ENCODE data around the gene GABRB1. TPM values are rescaled to one million over a fixed set of nuclear protein-coding genes. Genes with fewer than 3 reads are reported as not detected.

The GABRB1 gene
- total RNA-seq, 2 donors from 2014 or later: 0.82 TPM; not detected in 1

- Histone ChIP-seq H3K4me1 (no peaks in the 10 kb centered on the region), H3K4me3 (no peak overlapping the region), H3K36me3 (no peaks in the 10 kb centered on the region), H3K27me3 (no peaks in the 10 kb centered on the region), H3K9me3 (no peaks in the 10 kb centered on the region), H3K27ac (no peak overlapping the region), H3K9ac (ENCODE audit: low read depth in 2 of 2, low read length in 2 of 2) (no peak overlapping the region)
- DNase-seq: no peak
- intact Hi-C loops (cut with DNase I): no loop called here
- TF ChIP-seq, protein P1, sequence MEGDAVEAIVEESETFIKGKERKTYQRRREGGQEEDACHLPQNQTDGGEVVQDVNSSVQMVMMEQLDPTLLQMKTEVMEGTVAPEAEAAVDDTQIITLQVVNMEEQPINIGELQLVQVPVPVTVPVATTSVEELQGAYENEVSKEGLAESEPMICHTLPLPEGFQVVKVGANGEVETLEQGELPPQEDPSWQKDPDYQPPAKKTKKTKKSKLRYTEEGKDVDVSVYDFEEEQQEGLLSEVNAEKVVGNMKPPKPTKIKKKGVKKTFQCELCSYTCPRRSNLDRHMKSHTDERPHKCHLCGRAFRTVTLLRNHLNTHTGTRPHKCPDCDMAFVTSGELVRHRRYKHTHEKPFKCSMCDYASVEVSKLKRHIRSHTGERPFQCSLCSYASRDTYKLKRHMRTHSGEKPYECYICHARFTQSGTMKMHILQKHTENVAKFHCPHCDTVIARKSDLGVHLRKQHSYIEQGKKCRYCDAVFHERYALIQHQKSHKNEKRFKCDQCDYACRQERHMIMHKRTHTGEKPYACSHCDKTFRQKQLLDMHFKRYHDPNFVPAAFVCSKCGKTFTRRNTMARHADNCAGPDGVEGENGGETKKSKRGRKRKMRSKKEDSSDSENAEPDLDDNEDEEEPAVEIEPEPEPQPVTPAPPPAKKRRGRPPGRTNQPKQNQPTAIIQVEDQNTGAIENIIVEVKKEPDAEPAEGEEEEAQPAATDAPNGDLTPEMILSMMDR (IDR thresholded peaks at IDR 0.05): no peak
Measured at GRCh38 chr4:47221721-47222120, 190.4 kb downstream of the GABRB1 start.

DNA sequence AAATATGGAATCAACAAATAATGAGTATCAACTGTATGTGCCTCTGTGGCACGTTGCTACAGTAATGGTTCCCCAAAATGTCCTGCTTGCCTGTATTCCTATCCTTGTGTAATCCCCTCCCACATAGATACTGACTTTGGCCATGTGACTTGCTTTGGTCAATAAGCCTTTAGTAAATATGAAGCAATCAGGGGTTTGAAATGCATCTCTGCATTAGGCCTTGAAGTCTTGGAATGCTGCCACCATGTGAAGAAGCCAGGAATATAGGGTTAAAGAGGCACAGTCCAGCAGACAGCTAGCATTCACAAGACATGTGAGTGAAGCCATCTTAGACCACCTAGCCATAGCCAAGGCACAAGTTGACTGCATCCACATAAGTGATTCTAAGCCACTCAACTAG lies 190.9 kb downstream of the GABRB1 start:
- H3K4me3 ChIP-seq: no peak overlapping the region
- H3K27me3 ChIP-seq: no peaks in the 10 kb centered on the region
- H3K9ac ChIP-seq (ENCODE audit: low read depth in 2 of 2, low read length in 2 of 2): no peak overlapping the region
- H3K9me3 ChIP-seq: no peaks in the 10 kb centered on the region
- H3K4me1 ChIP-seq: no peaks in the 10 kb centered on the region
- TF ChIP-seq, protein P1 (IDR thresholded peaks at IDR 0.05): no peak
- intact Hi-C loops (cut with DNase I): no loop called here
- H3K36me3 ChIP-seq: no peaks in the 10 kb centered on the region
- no peak overlapping the region for H3K27ac ChIP-seq
- no peak for DNase-seq

DNA sequence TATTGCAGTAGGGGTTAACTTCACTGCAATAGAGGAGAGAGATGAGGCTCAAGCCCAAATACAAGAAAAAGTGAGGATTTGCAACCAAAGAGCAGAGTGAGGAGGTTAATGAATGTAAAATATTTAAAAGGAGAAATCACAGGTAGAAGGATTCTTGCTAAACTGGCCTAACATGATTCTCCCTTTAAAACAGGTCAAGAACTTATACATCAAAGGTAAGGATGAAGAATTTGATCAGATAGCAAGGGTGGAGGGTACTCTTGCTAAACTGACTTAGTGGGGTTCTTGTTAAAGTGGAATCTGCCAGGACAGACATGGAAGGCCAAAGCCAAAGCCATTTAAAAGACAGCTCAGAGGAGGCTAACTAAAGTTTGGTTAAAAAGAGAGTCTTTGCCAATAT lies 193.0 kb downstream of the GABRB1 start:
- Histone ChIP-seq H3K36me3 (no peaks in the 10 kb centered on the region), H3K27me3 (no peaks in the 10 kb centered on the region), H3K4me3 (no peak overlapping the region), H3K9me3 (no peaks in the 10 kb centered on the region), H3K27ac (no peak overlapping the region), H3K4me1 (no peaks in the 10 kb centered on the region), H3K9ac (ENCODE audit: low read depth in 2 of 2, low read length in 2 of 2) (no peak overlapping the region)
- DNase-seq: no peak
- intact Hi-C loops (cut with DNase I): no loop called here
- TF ChIP-seq, protein P1 (IDR thresholded peaks at IDR 0.05): no peak

- DNase-seq: no peak
- no peaks in the 10 kb centered on the region for H3K27me3 ChIP-seq
- no peaks in the 10 kb centered on the region for H3K4me1 ChIP-seq
- no peaks in the 10 kb centered on the region for H3K36me3 ChIP-seq
- no peaks in the 10 kb centered on the region for H3K9me3 ChIP-seq
- H3K4me3 ChIP-seq: no peak overlapping the region
- no peak overlapping the region for H3K27ac ChIP-seq
- TF ChIP-seq, protein P1 (IDR thresholded peaks at IDR 0.05): no peak
- H3K9ac ChIP-seq (ENCODE audit: low read depth in 2 of 2, low read length in 2 of 2): no peak overlapping the region
- intact Hi-C loops (cut with DNase I): no loop called here
Measured at GRCh38 chr4:47235721-47236120, 204.4 kb downstream of the GABRB1 start.

- intact Hi-C loops (cut with DNase I): no loop called here
Measured at GRCh38 chr4:47238667-47239066, 207.3 kb downstream of the GABRB1 start.

More at GRCh38 chr4:47238667-47239066, 207.3 kb downstream of the GABRB1 start:
- no peak for DNase-seq
- Histone ChIP-seq H3K9me3 (no peaks in the 10 kb centered on the region), H3K4me3 (no peak overlapping the region), H3K27ac (no peak overlapping the region), H3K9ac (ENCODE audit: low read depth in 2 of 2, low read length in 2 of 2) (no peak overlapping the region), H3K27me3 (no peaks in the 10 kb centered on the region), H3K4me1 (no peaks in the 10 kb centered on the region), H3K36me3 (no peaks in the 10 kb centered on the region)
- TF ChIP-seq, protein P1 (IDR thresholded peaks at IDR 0.05): no peak

All from colonic mucosa (tissue), 4 donors.